VCaP (cell line): ENCODE measurements around the gene SLCO2A1.

Experiments
- H3K27ac ChIP-seq: fragments of 450-650 bp; 2 replicates; pipeline ENCODE4 v1.5.1; 2017
- TF ChIP-seq, protein P1 (sequence below): fragments of 450-650 bp; conservative IDR thresholded peaks from 2 replicates; pipeline ENCODE4 v1.5.1; 2017; ENCODE audit warnings: mild to moderate bottlenecking, moderate library complexity

The SLCO2A1 gene

DNA sequence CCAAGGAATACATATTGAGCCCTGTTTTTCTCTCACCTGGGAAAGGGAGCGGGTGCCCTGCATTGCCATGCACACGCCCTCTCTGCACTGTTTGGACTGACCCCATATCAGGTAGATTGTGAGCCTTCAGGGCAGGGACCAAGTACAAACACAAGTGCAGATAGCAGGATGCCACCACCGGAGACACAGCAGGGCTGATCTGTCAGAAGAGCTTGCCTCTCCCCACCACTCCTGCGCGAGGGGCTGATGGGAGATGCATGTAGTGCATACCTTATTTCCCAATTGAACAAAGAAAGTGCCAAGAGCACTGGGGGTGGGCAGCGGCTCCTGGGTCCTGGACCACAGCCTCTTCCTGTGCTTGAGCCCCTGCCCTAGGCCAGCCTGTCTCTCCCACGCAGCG, 9.0 kb upstream of the SLCO2A1 start:
- H3K27ac ChIP-seq, result peak overlapping the region; percentile 53; the same call in 1 of the 2 replicates
- TF ChIP-seq, protein P1, sequence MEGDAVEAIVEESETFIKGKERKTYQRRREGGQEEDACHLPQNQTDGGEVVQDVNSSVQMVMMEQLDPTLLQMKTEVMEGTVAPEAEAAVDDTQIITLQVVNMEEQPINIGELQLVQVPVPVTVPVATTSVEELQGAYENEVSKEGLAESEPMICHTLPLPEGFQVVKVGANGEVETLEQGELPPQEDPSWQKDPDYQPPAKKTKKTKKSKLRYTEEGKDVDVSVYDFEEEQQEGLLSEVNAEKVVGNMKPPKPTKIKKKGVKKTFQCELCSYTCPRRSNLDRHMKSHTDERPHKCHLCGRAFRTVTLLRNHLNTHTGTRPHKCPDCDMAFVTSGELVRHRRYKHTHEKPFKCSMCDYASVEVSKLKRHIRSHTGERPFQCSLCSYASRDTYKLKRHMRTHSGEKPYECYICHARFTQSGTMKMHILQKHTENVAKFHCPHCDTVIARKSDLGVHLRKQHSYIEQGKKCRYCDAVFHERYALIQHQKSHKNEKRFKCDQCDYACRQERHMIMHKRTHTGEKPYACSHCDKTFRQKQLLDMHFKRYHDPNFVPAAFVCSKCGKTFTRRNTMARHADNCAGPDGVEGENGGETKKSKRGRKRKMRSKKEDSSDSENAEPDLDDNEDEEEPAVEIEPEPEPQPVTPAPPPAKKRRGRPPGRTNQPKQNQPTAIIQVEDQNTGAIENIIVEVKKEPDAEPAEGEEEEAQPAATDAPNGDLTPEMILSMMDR, result no peak

DNA sequence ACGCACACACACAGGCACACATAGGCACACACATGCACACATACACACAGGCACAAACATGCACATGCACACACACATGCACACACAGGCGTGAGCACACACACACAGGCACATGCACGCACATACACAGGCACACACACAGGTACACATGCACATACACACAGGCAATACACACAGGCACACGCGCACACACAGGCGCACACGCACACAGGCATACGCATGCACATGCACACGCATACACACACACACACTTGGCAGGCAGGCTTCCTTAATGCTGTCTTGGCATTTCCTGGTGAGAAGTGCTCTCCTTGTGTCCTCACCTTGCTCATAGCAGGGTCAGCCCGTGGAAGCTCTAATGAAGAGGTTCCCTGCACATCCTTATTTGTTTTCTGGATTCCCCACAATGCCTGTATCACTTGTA, 8.4 kb upstream of the SLCO2A1 start:
- peak overlapping the region; percentile 53; the same call in 1 of the 2 replicates for H3K27ac ChIP-seq
- TF ChIP-seq, protein P1, result no peak

GRCh38 chr3:134037168-134037567, 7.4 kb upstream of the SLCO2A1 start:
- H3K27ac ChIP-seq, result no peak overlapping the region
- TF ChIP-seq, protein P1, result no peak

- TF ChIP-seq, protein P1, result no peak
- no peak overlapping the region for H3K27ac ChIP-seq
These were observed 6.6 kb upstream of the SLCO2A1 start for GRCh38 chr3:134036291-134036690.

- H3K27ac ChIP-seq, result no peak overlapping the region
- TF ChIP-seq, protein P1, result no peak
These were observed 6.1 kb upstream of the SLCO2A1 start for GRCh38 chr3:134035836-134036235.

DNA sequence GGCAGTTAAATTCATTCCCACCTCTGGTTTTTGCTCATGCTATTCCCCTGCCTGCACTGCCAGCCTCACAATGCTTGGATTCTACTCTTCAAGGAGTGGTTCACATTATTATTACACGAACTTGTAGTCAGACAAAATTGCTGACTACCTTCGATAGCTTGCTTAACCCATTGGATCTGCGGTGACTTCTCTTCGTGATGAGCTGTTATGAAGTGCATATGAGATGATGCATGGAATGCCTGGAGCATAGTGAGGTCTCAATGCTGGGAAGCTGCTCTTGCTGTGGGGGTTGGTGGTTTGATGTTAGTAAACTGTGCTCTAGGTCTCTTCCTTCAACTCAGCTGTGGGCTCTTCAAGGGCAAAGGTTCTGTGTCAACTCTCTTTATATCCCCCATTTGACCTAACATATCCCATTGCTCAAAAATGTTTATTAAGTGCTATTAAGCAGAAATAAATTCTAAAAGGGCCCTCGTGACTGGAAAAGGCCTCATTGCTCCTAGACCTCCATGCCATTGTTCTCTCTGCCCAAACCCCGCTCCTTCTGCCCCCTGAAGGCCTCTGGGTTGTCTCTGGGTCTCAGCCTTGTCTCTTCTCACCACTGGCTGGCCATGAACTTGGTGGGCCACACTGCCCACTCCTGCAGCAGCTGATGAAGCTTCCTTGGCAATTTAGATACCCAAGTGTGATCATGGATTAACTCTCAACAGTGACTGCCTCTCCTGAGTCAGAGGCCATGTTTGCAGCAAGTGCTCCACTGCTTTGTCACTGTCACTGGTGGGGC, 4.5 kb upstream of the SLCO2A1 start:
- H3K27ac ChIP-seq, result no peak overlapping the region
- TF ChIP-seq, protein P1, result no peak

- no peak overlapping the region for H3K27ac ChIP-seq
- TF ChIP-seq, protein P1, result no peak
These were observed 3.7 kb upstream of the SLCO2A1 start for GRCh38 chr3:134033315-134033996.
